ENCODE measurements around the gene MSL3. TPM values are rescaled to one million over a fixed set of nuclear protein-coding genes. Genes with fewer than 3 reads are reported as not detected.
A peak's percentile ranks its signal among the peaks of the same experiment; 100 is the strongest.

The MSL3 gene
- total and polyA plus RNA-seq, 5 donors from 2014 or later: 80.0 to 123 (median 101) TPM

DNA sequence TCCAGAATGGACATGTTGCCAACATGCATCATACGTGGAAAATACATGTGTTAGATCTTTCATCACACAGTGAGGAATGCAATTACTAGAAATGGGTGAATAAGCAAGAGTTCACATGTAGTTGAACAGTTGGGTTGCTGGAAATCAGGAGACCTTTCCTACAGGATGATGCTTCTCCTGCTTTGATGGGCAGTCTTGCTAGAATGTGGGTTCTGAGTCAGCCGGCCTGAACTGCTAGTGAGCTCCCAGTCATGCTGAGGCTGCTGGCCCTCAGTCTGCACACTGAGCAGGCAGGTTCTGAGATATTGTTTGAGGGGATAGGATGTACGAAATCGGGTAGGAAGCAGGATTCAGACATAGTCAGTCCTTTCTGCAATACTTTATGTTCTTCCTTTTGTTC is 20.2 kb downstream of the MSL3 start:
- H3K9me3 Mint-ChIP-seq: peaks cover 0 to 1% (median 0%) of the 10 kb centered on the region in 7 donors
- Histone ChIP-seq H3K27me3 (ENCODE audit: control insufficient read depth, insufficient read depth, low read length) (no peaks in the 10 kb centered on the region), H3K36me3 (ENCODE audit: control insufficient read depth, insufficient read depth, low read length) (peaks cover 19% of the 10 kb centered on the region), H3K4me3 (ENCODE audit: low read depth, low read length) (no peak overlapping the region), H3K27ac (ENCODE audit: insufficient read depth, low read length, poor library complexity, severe bottlenecking) (no peak overlapping the region), H3K4me1 (ENCODE audit: control insufficient read depth, insufficient read depth, low read length, poor library complexity, severe bottlenecking) (no peaks in the 10 kb centered on the region), H3K9me3 (ENCODE audit: control insufficient read depth in 2 of 2, low read length in 2 of 2) (no peaks in the 10 kb centered on the region)
- peaks cover 4 to 14% (median 5%) of the 10 kb centered on the region in 4 donors for H3K4me1 Mint-ChIP-seq
- no peak overlapping the region for H3K4me3 Mint-ChIP-seq
- DNase-seq: no peak
- peak overlapping the region in 1 of 3 donors; percentile 62 for H3K27ac Mint-ChIP-seq
- H3K27me3 Mint-ChIP-seq: no peaks in the 10 kb centered on the region
- H3K36me3 Mint-ChIP-seq: peaks cover 27% of the 10 kb centered on the region
- no peak for ATAC-seq (ENCODE audit: low read depth in 2 of 2)

DNA sequence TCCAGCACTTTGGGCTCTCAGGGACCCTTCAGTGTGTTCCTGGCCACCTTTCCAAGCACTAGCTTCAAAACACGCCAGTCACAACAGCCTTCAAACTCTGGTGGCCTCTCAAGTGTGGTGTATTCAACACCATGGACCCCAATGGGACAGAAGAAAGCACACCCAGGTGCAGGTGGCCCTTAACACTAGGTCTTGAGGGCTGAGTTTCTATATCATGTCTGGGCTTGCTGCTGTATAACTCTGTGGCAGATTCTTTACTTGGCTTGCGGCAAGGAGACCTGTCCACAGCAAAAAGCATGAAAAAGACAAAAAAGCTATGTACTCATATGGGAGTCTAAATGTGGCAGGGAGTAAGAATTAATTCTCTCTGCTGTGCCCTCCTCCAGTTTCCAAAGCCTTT is 23.1 kb downstream of the MSL3 start:
- Histone ChIP-seq H3K4me1 (ENCODE audit: control insufficient read depth, insufficient read depth, low read length, poor library complexity, severe bottlenecking) (no peaks in the 10 kb centered on the region), H3K4me3 (ENCODE audit: low read depth, low read length) (no peak overlapping the region), H3K9me3 (ENCODE audit: control insufficient read depth in 2 of 2, low read length in 2 of 2) (no peaks in the 10 kb centered on the region), H3K27me3 (ENCODE audit: control insufficient read depth, insufficient read depth, low read length) (no peaks in the 10 kb centered on the region), H3K27ac (ENCODE audit: insufficient read depth, low read length, poor library complexity, severe bottlenecking) (no peak overlapping the region), H3K36me3 (ENCODE audit: control insufficient read depth, insufficient read depth, low read length) (peaks cover 6% of the 10 kb centered on the region)
- no peak overlapping the region for H3K27ac Mint-ChIP-seq
- peaks cover 8% of the 10 kb centered on the region for H3K36me3 Mint-ChIP-seq
- no peaks in the 10 kb centered on the region for H3K27me3 Mint-ChIP-seq
- H3K4me3 Mint-ChIP-seq: no peak overlapping the region
- DNase-seq: no peak
- no peaks in the 10 kb centered on the region for H3K4me1 Mint-ChIP-seq
- H3K9me3 Mint-ChIP-seq: no peaks in the 10 kb centered on the region
- no peak for ATAC-seq (ENCODE audit: low read depth in 2 of 2)

DNA sequence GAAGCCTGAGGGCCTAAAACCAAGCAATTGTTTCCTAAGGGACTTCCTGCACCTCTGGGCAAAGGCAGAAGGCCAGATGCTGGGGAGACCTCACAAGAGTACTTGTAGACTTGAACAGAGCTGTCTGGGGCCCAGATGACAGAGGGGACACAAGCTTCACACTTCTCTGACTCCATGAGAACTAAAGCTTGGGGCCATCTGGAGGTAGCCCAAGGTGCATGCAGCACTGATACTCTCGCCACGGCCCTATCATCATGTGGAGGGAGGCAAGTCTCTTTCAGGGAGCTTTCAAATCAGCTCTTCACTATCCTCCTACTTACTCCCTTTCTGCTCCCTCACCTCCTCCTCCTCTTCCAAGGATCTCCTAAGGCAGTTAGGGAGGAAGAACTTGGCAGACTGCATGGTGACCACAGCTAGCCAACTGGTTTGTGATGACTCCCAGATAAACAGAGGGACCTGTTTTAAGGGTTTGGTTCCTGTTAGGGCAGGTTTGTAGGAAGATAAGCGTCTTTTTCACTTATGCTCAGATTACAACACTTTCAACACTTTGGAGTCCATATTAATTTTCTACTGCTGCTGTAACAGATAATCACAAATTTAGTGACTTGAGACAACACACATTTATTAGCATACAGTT is 23.8 kb downstream of the MSL3 start:
- peaks cover 6% of the 10 kb centered on the region for H3K36me3 Mint-ChIP-seq
- DNase-seq (no peak), ATAC-seq (ENCODE audit: low read depth in 2 of 2) (no peak)
- Histone ChIP-seq H3K4me1 (ENCODE audit: control insufficient read depth, insufficient read depth, low read length, poor library complexity, severe bottlenecking) (no peaks in the 10 kb centered on the region), H3K27ac (ENCODE audit: insufficient read depth, low read length, poor library complexity, severe bottlenecking) (no peak overlapping the region), H3K9me3 (ENCODE audit: control insufficient read depth in 2 of 2, low read length in 2 of 2) (no peaks in the 10 kb centered on the region), H3K27me3 (ENCODE audit: control insufficient read depth, insufficient read depth, low read length) (no peaks in the 10 kb centered on the region), H3K4me3 (ENCODE audit: low read depth, low read length) (no peak overlapping the region), H3K36me3 (ENCODE audit: control insufficient read depth, insufficient read depth, low read length) (peaks cover 3% of the 10 kb centered on the region)
- H3K27me3 Mint-ChIP-seq: no peaks in the 10 kb centered on the region
- peak overlapping the region in 1 of 3 donors; percentile 18 for H3K27ac Mint-ChIP-seq
- H3K9me3 Mint-ChIP-seq: no peaks in the 10 kb centered on the region
- H3K4me3 Mint-ChIP-seq: no peak overlapping the region
- peaks cover 2 to 6% (median 4%) of the 10 kb centered on the region in 4 donors for H3K4me1 Mint-ChIP-seq

DNA sequence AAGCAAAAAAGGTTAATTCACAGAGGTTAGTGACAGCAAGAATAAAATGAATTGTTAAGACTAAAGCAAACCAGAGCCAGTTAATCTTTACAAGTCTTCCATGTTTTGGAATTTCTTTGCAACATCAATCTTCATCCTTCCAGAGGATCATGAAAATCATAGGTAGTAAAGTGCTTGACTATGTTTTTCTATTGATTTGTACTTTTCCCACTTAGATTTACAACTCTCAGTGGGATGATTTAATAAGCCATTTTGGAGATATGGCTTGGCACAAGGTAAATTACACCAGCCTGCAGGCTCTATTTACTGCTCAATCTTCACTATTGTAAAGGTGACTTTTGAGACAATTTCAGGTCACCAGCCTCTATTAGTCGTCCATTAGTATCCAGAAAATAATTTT is 26.5 kb downstream of the MSL3 start:
- Mint-ChIP-seq H3K4me3 (no peak overlapping the region), H3K4me1 (peaks cover 3 to 11% (median 7%) of the 10 kb centered on the region in 4 donors), H3K27me3 (no peaks in the 10 kb centered on the region), H3K9me3 (peaks cover 0 to 1% (median 0%) of the 10 kb centered on the region in 7 donors), H3K27ac (no peak overlapping the region), H3K36me3 (peaks cover 6% of the 10 kb centered on the region)
- H3K36me3 ChIP-seq (ENCODE audit: control insufficient read depth, insufficient read depth, low read length): no peaks in the 10 kb centered on the region
- no peak overlapping the region for H3K27ac ChIP-seq (ENCODE audit: insufficient read depth, low read length, poor library complexity, severe bottlenecking)
- peaks cover 6% of the 10 kb centered on the region for H3K4me1 ChIP-seq (ENCODE audit: control insufficient read depth, insufficient read depth, low read length, poor library complexity, severe bottlenecking)
- no peak overlapping the region for H3K4me3 ChIP-seq (ENCODE audit: low read depth, low read length)
- ATAC-seq (ENCODE audit: low read depth in 2 of 2) (no peak), DNase-seq (no peak)
- no peaks in the 10 kb centered on the region for H3K27me3 ChIP-seq (ENCODE audit: control insufficient read depth, insufficient read depth, low read length)
- H3K9me3 ChIP-seq (ENCODE audit: control insufficient read depth in 2 of 2, low read length in 2 of 2): no peaks in the 10 kb centered on the region

DNA sequence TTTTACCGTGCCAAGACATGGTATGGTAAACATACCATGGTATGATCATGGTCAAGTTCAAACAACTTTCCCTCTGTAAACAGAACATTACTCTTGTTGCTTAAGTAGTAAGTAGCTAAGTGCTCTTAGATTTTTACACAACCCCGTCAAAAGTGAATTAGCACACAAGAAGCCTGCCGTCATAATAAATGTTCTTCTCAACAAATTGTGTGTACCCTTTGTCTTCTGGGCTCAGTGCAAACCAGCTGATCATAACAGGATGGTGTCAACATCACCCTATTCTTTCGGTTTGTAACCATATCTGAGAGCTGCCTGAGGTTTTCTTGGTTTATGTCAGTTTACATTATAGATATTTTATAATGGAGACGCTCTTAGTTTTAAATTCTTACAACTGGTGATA is 28.8 kb downstream of the MSL3 start:
- H3K27ac Mint-ChIP-seq: peak overlapping the region in 1 of 3 donors; percentile 49
- peak overlapping the region; percentile 84 for H3K4me3 ChIP-seq (ENCODE audit: low read depth, low read length)
- peak in 2 of 3 donors; percentile 22 to 58 for DNase-seq
- peaks cover 0 to 1% (median 0%) of the 10 kb centered on the region in 7 donors for H3K9me3 Mint-ChIP-seq
- H3K27me3 Mint-ChIP-seq: no peaks in the 10 kb centered on the region
- no peaks in the 10 kb centered on the region for H3K36me3 ChIP-seq (ENCODE audit: control insufficient read depth, insufficient read depth, low read length)
- ATAC-seq (ENCODE audit: low read depth in 2 of 2): peak; percentile 55
- no peak overlapping the region for H3K27ac ChIP-seq (ENCODE audit: insufficient read depth, low read length, poor library complexity, severe bottlenecking)
- H3K4me3 Mint-ChIP-seq: peak overlapping the region; percentile 51 to 93 (median 79)
- peaks cover 6% of the 10 kb centered on the region for H3K36me3 Mint-ChIP-seq
- peaks cover 3 to 17% (median 7%) of the 10 kb centered on the region in 4 donors for H3K4me1 Mint-ChIP-seq
- peaks cover 6% of the 10 kb centered on the region for H3K4me1 ChIP-seq (ENCODE audit: control insufficient read depth, insufficient read depth, low read length, poor library complexity, severe bottlenecking)
- no peaks in the 10 kb centered on the region for H3K27me3 ChIP-seq (ENCODE audit: control insufficient read depth, insufficient read depth, low read length)
- H3K9me3 ChIP-seq (ENCODE audit: control insufficient read depth in 2 of 2, low read length in 2 of 2): no peaks in the 10 kb centered on the region

DNA sequence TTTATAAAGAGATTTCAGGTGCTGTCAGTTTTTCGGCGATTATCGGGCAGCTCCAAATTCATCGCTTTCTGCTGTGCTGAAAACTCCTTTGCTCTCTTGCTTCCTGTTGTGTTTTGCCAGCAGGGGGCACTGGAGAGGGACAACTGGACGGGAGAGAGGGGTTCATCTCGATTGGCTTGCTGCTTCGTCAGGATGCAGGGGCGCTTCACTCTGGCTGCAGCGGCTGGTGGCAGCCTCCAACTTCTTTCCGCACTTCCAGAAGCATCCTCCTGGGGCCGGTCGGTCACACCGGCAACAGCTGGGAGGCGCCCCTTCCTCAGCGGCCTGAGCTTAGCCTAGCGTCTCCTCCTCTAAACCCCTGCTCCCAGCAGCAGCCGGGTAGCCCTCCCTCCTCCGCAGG is 29.5 kb downstream of the MSL3 start:
- ATAC-seq (ENCODE audit: low read depth in 2 of 2): peak; percentile 60 to 61
- H3K4me1 Mint-ChIP-seq: peaks cover 4 to 21% (median 9%) of the 10 kb centered on the region in 4 donors
- H3K27me3 Mint-ChIP-seq: no peaks in the 10 kb centered on the region

DNA sequence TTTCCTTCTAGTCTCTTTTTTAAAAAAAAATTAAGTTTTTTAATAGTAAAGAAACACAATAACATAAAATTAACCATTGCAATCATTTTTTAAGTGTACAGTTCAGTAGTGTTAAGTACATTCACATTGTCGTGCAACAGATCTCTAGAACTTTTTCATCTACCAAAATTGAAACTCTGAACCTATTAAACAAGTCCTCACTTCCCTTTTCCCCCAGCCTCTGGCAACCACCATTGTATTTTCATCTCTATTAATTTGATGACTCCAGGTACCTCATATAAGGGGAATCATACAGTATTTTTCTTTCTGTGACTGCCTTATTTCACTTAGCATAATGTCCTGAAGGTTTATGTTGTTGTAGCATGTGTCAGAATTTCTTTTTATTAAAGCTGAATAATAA is 31.8 kb downstream of the MSL3 start:
- H3K4me3 Mint-ChIP-seq: no peak overlapping the region
- Histone ChIP-seq H3K4me3 (ENCODE audit: low read depth, low read length) (no peak overlapping the region), H3K36me3 (ENCODE audit: control insufficient read depth, insufficient read depth, low read length) (no peaks in the 10 kb centered on the region), H3K27me3 (ENCODE audit: control insufficient read depth, insufficient read depth, low read length) (no peaks in the 10 kb centered on the region), H3K27ac (ENCODE audit: insufficient read depth, low read length, poor library complexity, severe bottlenecking) (no peak overlapping the region), H3K4me1 (ENCODE audit: control insufficient read depth, insufficient read depth, low read length, poor library complexity, severe bottlenecking) (peaks cover 11% of the 10 kb centered on the region), H3K9me3 (ENCODE audit: control insufficient read depth in 2 of 2, low read length in 2 of 2) (no peaks in the 10 kb centered on the region)
- ATAC-seq (ENCODE audit: low read depth in 2 of 2) (no peak), DNase-seq (no peak)
- peaks cover 5 to 33% (median 21%) of the 10 kb centered on the region in 4 donors for H3K4me1 Mint-ChIP-seq
- no peaks in the 10 kb centered on the region for H3K36me3 Mint-ChIP-seq
- H3K27ac Mint-ChIP-seq: no peak overlapping the region
- no peaks in the 10 kb centered on the region for H3K27me3 Mint-ChIP-seq
- peaks cover 0 to 1% (median 0%) of the 10 kb centered on the region in 7 donors for H3K9me3 Mint-ChIP-seq

More for the DNA sequence above, 29.5 kb downstream of the MSL3 start:
- H3K27ac Mint-ChIP-seq: peak overlapping the region in 2 of 3 donors; percentile 48 to 49
- H3K9me3 Mint-ChIP-seq: peaks cover 0 to 1% (median 0%) of the 10 kb centered on the region in 7 donors
- Histone ChIP-seq H3K27me3 (ENCODE audit: control insufficient read depth, insufficient read depth, low read length) (no peaks in the 10 kb centered on the region), H3K27ac (ENCODE audit: insufficient read depth, low read length, poor library complexity, severe bottlenecking) (no peak overlapping the region), H3K4me3 (ENCODE audit: low read depth, low read length) (peak overlapping the region; percentile 84), H3K36me3 (ENCODE audit: control insufficient read depth, insufficient read depth, low read length) (no peaks in the 10 kb centered on the region), H3K4me1 (ENCODE audit: control insufficient read depth, insufficient read depth, low read length, poor library complexity, severe bottlenecking) (peaks cover 6% of the 10 kb centered on the region), H3K9me3 (ENCODE audit: control insufficient read depth in 2 of 2, low read length in 2 of 2) (no peaks in the 10 kb centered on the region)
- DNase-seq: peak; percentile 51 to 71 (median 57)
- no peaks in the 10 kb centered on the region for H3K36me3 Mint-ChIP-seq
- peak overlapping the region; percentile 51 to 93 (median 79) for H3K4me3 Mint-ChIP-seq

DNA sequence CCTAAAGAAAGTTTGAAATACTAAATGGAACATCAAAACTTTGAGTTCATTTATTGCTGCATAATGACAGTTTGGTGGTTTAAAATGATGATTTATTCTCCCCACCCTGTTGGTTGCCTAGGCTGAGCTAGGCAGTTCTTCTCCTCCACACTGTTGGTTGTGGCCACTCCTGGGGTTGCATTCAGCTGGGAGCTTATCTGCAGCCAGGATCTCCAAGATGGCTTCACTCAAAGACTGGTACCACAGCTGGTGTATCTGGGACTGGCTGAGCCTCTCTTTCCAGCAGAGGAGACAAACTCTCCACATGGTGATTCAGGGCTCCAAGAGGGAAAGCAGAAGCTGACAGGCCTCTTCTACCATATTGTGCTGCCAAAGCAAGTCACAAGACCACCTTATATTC is 33.1 kb downstream of the MSL3 start:
- Histone ChIP-seq H3K9me3 (ENCODE audit: control insufficient read depth in 2 of 2, low read length in 2 of 2) (no peaks in the 10 kb centered on the region), H3K4me1 (ENCODE audit: control insufficient read depth, insufficient read depth, low read length, poor library complexity, severe bottlenecking) (peaks cover 11% of the 10 kb centered on the region), H3K4me3 (ENCODE audit: low read depth, low read length) (no peak overlapping the region), H3K27me3 (ENCODE audit: control insufficient read depth, insufficient read depth, low read length) (no peaks in the 10 kb centered on the region), H3K36me3 (ENCODE audit: control insufficient read depth, insufficient read depth, low read length) (no peaks in the 10 kb centered on the region), H3K27ac (ENCODE audit: insufficient read depth, low read length, poor library complexity, severe bottlenecking) (no peak overlapping the region)
- H3K4me3 Mint-ChIP-seq: no peak overlapping the region
- ATAC-seq (ENCODE audit: low read depth in 2 of 2) (no peak), DNase-seq (no peak)
- H3K27me3 Mint-ChIP-seq: no peaks in the 10 kb centered on the region
- peaks cover 5 to 33% (median 21%) of the 10 kb centered on the region in 4 donors for H3K4me1 Mint-ChIP-seq
- peak overlapping the region in 1 of 3 donors; percentile 14 for H3K27ac Mint-ChIP-seq
- peaks cover 0 to 1% (median 0%) of the 10 kb centered on the region in 7 donors for H3K9me3 Mint-ChIP-seq
- H3K36me3 Mint-ChIP-seq: no peaks in the 10 kb centered on the region

All from CD4-positive, CD25-positive, alpha-beta regulatory T cell (primary cell).